ENCODE results near the gene CACNA1I.

GRCh38 chr22:39613549-39613921 is 43.0 kb downstream of the CACNA1I start:
- TF ChIP-seq CTCF (IDR thresholded peaks at IDR 0.05): no peak
- TF ChIP-seq POLR2A (IDR thresholded peaks at IDR 0.05): no peak

Measured in body of pancreas (tissue), 4 donors.